ENCODE measurements around the gene SEMA7A.

DNA sequence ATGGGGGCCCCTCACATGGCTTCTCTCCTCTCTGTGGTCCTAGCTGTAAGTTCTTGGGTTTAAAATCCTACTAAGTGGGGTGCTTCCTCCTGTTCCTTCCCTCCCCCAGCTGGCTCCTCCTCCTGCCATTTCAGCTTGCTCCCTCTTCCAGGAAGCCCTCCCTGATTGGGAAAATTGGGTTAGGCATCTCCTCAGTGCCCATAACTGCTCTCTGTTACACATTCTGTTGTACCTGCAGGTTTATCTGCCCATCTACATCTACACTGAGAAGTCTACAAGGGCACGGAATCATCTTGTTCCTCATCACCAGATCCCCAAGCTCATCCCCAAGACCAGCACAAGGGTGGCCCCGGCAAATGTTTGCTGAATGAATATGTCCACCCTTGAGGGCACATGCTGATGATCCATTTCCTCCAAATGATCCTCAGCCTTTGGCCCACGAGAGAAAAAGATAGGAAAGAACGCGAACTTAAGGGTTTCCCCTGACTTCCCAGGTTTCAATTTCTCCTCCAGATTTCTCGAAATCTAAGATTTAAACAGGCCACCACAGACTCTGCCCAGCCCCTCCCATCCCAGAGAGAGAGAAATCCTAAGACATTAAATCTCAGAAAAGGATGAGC lies 3.9 kb downstream of the SEMA7A start:
- TF ChIP-seq POLR2A (IDR thresholded peaks at IDR 0.05; ENCODE audit: extremely low read depth, insufficient read length) = no peak
- TF ChIP-seq, protein P1, sequence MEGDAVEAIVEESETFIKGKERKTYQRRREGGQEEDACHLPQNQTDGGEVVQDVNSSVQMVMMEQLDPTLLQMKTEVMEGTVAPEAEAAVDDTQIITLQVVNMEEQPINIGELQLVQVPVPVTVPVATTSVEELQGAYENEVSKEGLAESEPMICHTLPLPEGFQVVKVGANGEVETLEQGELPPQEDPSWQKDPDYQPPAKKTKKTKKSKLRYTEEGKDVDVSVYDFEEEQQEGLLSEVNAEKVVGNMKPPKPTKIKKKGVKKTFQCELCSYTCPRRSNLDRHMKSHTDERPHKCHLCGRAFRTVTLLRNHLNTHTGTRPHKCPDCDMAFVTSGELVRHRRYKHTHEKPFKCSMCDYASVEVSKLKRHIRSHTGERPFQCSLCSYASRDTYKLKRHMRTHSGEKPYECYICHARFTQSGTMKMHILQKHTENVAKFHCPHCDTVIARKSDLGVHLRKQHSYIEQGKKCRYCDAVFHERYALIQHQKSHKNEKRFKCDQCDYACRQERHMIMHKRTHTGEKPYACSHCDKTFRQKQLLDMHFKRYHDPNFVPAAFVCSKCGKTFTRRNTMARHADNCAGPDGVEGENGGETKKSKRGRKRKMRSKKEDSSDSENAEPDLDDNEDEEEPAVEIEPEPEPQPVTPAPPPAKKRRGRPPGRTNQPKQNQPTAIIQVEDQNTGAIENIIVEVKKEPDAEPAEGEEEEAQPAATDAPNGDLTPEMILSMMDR (IDR thresholded peaks at IDR 0.05; ENCODE audit: low read depth, low read length) = no peak
